ENCODE results near the gene ELMO3. TPM values are rescaled to one million over a fixed set of nuclear protein-coding genes. Genes with fewer than 3 reads are reported as not detected.

Gene ELMO3, protein sequence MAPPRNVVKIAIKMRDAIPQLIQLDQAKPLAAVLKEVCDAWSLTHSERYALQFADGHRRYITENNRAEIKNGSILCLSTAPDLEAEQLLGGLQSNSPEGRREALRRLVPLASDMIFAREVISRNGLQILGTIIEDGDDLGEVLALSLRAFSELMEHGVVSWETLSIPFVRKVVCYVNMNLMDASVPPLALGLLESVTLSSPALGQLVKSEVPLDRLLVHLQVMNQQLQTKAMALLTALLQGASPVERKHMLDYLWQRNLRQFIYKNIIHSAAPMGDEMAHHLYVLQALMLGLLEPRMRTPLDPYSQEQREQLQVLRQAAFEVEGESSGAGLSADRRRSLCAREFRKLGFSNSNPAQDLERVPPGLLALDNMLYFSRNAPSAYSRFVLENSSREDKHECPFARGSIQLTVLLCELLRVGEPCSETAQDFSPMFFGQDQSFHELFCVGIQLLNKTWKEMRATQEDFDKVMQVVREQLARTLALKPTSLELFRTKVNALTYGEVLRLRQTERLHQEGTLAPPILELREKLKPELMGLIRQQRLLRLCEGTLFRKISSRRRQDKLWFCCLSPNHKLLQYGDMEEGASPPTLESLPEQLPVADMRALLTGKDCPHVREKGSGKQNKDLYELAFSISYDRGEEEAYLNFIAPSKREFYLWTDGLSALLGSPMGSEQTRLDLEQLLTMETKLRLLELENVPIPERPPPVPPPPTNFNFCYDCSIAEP
- under 1 TPM; 0.09 to 0.55 (median 0.29) TPM for total RNA-seq

DNA sequence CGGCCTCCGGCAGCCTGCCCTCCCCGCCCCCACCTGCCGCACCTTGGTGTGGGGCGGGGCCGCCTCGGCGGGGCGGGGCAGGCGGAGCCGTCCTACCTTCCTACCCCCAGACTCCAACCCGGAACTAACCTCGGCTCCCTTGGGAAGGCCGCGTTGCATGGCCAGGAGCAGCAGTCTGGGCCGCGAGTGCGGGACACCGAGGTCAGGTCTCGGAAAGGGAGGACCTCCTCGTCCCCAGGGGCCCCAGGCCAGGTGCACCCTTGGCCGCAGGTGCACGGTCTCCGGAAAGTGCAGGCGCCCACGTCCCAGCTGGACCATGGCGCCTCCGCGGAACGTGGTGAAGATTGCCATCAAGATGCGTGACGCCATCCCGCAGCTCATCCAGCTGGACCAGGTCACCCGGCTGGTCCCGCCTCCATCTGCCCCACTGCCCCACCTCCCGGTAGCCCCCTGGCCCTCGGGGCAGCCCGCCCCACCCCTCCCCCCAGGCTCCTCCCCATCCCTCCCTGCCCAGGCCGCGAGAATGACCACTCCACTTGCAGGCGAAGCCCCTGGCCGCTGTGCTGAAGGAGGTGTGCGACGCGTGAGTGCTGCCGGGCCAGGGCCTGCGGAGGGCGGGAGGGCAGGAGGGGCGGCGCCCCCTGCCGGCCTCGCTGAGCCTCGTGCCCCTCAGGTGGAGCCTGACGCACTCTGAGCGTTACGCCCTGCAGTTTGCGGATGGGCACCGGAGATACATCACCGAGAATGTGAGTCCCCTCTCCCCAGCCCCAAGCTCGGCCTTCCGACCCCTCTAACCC is at the start of gene ELMO3:
TSS of gene ELMO3 (plus strand) at position 121 of the 797 bp plus-strand sequence. CDS start at position 317, 196 bp downstream.
- peak in 1 of 2 donors; percentile 11 for ATAC-seq
- in situ Hi-C loops (cut with MboI; ENCODE audit: low sequenced_read_pairs in 4 of 4): no loop called here
- H3K27ac ChIP-seq: peak within 1 kb of the TSS in 1 of 4 donors; percentile 27
- no peaks in the 10 kb centered on the region for H3K27me3 ChIP-seq
- peaks cover 3 to 54% of the 10 kb centered on the region in 2 donors for H3K36me3 ChIP-seq
- intact Hi-C loops (cut with DNase I; ENCODE audit: low total_unique reads): no loop called here
- peak in 1 of 2 donors; percentile 16 for DNase-seq
- H3K4me3 ChIP-seq: no peak within 1 kb of the TSS
- peaks cover 0 to 11% of the 10 kb centered on the region in 2 donors for H3K4me1 ChIP-seq
- TF ChIP-seq, protein P1, sequence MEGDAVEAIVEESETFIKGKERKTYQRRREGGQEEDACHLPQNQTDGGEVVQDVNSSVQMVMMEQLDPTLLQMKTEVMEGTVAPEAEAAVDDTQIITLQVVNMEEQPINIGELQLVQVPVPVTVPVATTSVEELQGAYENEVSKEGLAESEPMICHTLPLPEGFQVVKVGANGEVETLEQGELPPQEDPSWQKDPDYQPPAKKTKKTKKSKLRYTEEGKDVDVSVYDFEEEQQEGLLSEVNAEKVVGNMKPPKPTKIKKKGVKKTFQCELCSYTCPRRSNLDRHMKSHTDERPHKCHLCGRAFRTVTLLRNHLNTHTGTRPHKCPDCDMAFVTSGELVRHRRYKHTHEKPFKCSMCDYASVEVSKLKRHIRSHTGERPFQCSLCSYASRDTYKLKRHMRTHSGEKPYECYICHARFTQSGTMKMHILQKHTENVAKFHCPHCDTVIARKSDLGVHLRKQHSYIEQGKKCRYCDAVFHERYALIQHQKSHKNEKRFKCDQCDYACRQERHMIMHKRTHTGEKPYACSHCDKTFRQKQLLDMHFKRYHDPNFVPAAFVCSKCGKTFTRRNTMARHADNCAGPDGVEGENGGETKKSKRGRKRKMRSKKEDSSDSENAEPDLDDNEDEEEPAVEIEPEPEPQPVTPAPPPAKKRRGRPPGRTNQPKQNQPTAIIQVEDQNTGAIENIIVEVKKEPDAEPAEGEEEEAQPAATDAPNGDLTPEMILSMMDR (IDR thresholded peaks at IDR 0.05 in 4 of 5, conservative IDR thresholded peaks at IDR 0.05 in 1 of 5): peak in 2 of 5 experiments; percentile 24 to 34
- TF ChIP-seq POLR2A (IDR thresholded peaks at IDR 0.05): no peak
- H3K9me3 ChIP-seq: no peaks in the 10 kb centered on the region

DNA sequence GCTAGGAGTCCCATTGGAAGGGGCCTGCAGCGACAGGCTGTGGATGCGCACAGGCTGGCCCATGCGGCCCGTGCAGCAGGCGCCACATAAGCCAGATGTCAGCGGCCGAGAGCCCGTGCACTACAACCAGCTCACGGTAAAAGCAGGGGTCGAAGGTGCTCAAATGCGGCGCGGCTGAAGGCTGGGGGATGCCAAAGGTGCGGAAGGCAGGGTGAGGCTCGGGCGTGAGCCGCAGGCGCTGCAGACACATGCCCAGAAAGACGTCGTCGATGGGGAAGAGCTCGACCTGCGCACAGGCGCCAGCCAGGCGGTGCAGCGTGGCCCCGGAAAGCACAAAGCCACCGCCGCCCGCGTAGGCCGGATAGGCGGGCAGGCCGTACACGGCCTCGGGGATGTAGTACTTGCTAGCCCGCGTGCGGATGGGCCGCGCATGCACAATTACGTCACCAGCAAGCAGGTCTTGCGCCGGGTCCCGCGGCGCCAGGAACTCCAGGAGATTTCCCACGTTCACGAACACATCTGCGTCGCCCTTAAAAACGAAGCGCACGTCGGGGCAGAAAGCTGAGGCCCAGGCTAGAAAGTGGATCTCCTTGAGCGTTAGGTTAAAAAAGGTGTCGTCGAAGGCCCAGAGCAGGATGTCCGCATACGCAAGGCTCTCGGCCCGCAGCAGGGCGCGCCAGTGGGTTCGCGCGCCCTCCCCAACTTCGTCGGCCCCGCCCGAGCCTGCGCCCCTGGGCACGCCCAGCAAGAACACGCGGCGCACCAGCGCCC is 49.5 kb upstream of the ELMO3 start:
- intact Hi-C loops (cut with DNase I; ENCODE audit: low total_unique reads): no loop called here
- peaks cover 0 to 13% of the 10 kb centered on the region in 2 donors for H3K4me1 ChIP-seq
- DNase-seq: no peak
- no peaks in the 10 kb centered on the region for H3K9me3 ChIP-seq
- H3K27me3 ChIP-seq: peaks cover 3 to 12% (median 4%) of the 10 kb centered on the region in 3 donors
- TF ChIP-seq POLR2A (IDR thresholded peaks at IDR 0.05): no peak
- TF ChIP-seq, protein P1 (IDR thresholded peaks at IDR 0.05 in 4 of 5, conservative IDR thresholded peaks at IDR 0.05 in 1 of 5): no peak
- ATAC-seq: no peak
- H3K4me3 ChIP-seq: no peak overlapping the region
- in situ Hi-C loops (cut with MboI; ENCODE audit: low sequenced_read_pairs in 4 of 4): loop anchor here in 3 of 4 donors (10.0 kb wide), 3 partner anchors 135 to 185 kb away; partner anchors contain the start of gene CES3 (in 1 of the 3)
- peaks cover 0 to 44% of the 10 kb centered on the region in 2 donors for H3K36me3 ChIP-seq
- no peak overlapping the region for H3K27ac ChIP-seq

DNA sequence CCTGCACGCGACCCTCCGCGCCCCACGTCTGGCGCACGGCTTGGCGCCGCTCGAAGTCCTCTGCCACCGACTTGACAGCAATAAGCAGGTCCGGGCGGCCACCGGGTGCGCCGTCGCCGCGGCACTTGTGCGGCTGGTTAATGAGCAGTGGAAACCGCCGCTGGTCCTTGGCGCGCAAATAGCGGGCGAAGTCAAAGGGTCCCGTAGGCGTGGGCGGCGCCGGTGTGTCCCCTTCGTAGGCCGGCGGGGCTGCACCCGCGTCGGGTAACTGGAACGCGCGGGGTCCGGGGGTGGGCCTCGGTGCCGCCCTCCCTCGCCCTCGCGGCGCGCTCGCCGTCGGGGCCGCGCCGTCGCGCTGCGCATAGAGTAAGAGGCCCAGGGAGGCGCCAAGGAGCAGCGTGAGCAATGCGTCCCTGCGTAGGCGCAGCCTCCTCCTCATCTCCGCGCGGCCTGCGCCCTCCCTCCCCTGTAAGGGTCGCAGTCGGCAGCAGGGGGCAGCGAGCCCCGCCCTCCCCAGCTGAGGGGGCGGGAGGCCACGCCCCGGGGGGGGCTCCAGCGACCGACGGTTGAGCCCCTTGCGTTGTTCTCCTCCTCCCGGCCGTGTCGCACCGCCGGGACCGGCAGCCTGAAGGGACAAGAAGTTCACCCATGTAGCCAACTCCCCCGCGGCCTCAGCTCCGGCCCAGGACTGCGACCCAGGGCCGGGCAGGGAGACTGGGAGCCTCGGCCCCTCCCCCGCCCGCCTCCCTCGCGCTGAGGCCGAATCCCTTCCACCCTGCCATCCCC is 48.7 kb upstream of the ELMO3 start:
- Histone ChIP-seq H3K27ac (peak overlapping the region; percentile 54 to 76 (median 70)), H3K9me3 (no peaks in the 10 kb centered on the region), H3K4me1 (peaks cover 3 to 19% of the 10 kb centered on the region in 2 donors), H3K36me3 (peaks cover 0 to 36% of the 10 kb centered on the region in 2 donors), H3K4me3 (peak overlapping the region; percentile 60 to 82 (median 67)), H3K27me3 (peaks cover 3 to 12% (median 4%) of the 10 kb centered on the region in 3 donors)
- no peak for TF ChIP-seq POLR2A (IDR thresholded peaks at IDR 0.05)
- TF ChIP-seq, protein P1 (IDR thresholded peaks at IDR 0.05 in 4 of 5, conservative IDR thresholded peaks at IDR 0.05 in 1 of 5): no peak
- DNase-seq: no peak
- peak; percentile 4 to 13 for ATAC-seq
- intact Hi-C loops (cut with DNase I; ENCODE audit: low total_unique reads): no loop called here
- in situ Hi-C loops (cut with MboI; ENCODE audit: low sequenced_read_pairs in 4 of 4): loop anchor here in 3 of 4 donors (10.0 kb wide), 3 partner anchors 135 to 185 kb away; partner anchors contain the start of gene CES3 (in 1 of the 3)
